Prostate gland (tissue), 2 donors: ENCODE measurements around the gene ATP6V0E2.

Experiments used
- CTCF ChIP-seq, 4 experiments: fragments of 200-600 bp in 2 of 4; fragments of 450-650 bp in 2 of 4; sonication (generic) in 2 of 4; IDR thresholded peaks; 1 replicate in 3 of 4; 2 replicates in 1 of 4; pipeline ENCODE4 v1.5.1; 2016 to 2019; ENCODE audit warnings: antibody characterized with exemption in 4 of 4, mild to moderate bottlenecking in 2 of 4, moderate library complexity in 2 of 4
- POLR2AphosphoS5 ChIP-seq: sonication (generic); formaldehyde crosslinking; IDR thresholded peaks from one replicate; pipeline ENCODE4 v1.6.1; 2017; ENCODE audit warnings: antibody characterized with exemption

- TF ChIP-seq POLR2AphosphoS5 = no peak
- TF ChIP-seq CTCF (IDR thresholded peaks at IDR 0.05) = no peak
Observed at GRCh38 chr7:149833495-149834130, 40.2 kb upstream of the ATP6V0E2 start.
